SH-SY5Y (cell line): ENCODE data around the gene RANBP6.

Source experiments
- GATA2 ChIP-seq: IDR thresholded peaks from 2 replicates; pipeline ENCODE4 v1.6.1; 2011; ENCODE audit warnings: mild to moderate bottlenecking, low read depth, low read length
- GATA3 ChIP-seq: IDR thresholded peaks from 2 replicates; pipeline ENCODE4 v1.6.1; 2011; ENCODE audit warnings: low read depth, mild to moderate bottlenecking, low read length, moderate library complexity

DNA sequence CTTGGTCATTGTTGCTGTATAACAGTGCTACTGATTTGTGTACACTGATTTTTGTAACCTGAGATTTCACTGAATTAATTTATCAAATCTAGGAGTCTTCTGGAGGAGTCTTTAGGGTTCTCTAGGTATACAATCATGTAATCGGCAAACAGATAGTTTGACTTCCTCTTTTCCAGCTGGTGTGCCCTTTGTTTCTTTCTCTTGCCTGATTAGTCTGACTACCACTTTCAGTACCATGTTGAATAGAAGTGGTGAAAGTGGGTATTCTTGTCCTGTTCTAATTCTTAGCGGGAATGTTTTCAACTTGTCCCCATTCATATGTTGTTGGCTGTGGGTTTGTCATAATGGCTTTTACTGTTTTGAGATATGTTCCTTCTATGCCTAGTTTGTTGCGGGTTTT, 24.7 kb upstream of the RANBP6 start:
- TF ChIP-seq GATA3 (no peak), GATA2 (no peak)
